Left lung (tissue), 10 donors: ENCODE data around the gene CDC42BPA. TPM values are rescaled to one million over a fixed set of nuclear protein-coding genes. Genes with fewer than 3 reads are reported as not detected.

ENCODE experiments used
- ATAC-seq: fragments of 200-7000 bp; cut with Tn5 transposase; one replicate; pipeline ENCODE4 v1.9.1; 2020; ENCODE audit warnings: moderate library complexity
- DNase-seq, 4 donors: peaks; one replicate each; pipeline ENCODE4 v3.0.0-alpha.2; 2013 to 2020
- H3K27ac ChIP-seq, 2 donors: fragments of 200-600 bp; sonication (generic) in 1 of 2; one replicate each; pipeline versions ENCODE4 v1.5.0 to v1.8.0; 2020 to 2021
- H3K27me3 ChIP-seq, 2 donors: fragments of 200-600 bp; sonication (generic) in 1 of 2; one replicate each; pipeline versions ENCODE4 v1.5.0 to v1.8.0; 2020 to 2021
- H3K36me3 ChIP-seq, 2 donors: fragments of 200-600 bp; sonication (generic) in 1 of 2; one replicate each; pipeline versions ENCODE4 v1.5.0 to v1.8.0; 2020 to 2021
- H3K4me1 ChIP-seq, 2 donors: fragments of 200-600 bp; one replicate each; pipeline ENCODE4 v1.8.0; 2021
- H3K4me3 ChIP-seq, 2 donors: fragments of 200-600 bp; sonication (generic) in 1 of 2; one replicate each; pipeline versions ENCODE4 v1.5.0 to v1.8.0; 2020 to 2021; ENCODE audit warnings: mild to moderate bottlenecking in 1 of 2
- H3K9me3 ChIP-seq, 2 donors: fragments of 200-600 bp; sonication (generic) in 1 of 2; one replicate each; pipeline versions ENCODE4 v1.5.0 to v1.8.0; 2020 to 2021
- intact Hi-C, 2 donors: fragments of 100-400 bp; cut with DNase I; formaldehyde crosslinking; loops; one replicate each; pipeline versions ENCODE4 v1.11.2 to v1.14.2; 2022
- polyA plus RNA-seq, 6 donors: library from polyadenylated mRNA; unstranded; fragments of 120-200 nt; gene quantifications; one replicate each; pipeline ENCODE4 v1.2.1, GENCODE V29; 2013; ENCODE audit not compliant: insufficient read length in 6 of 6
- total RNA-seq, 2 donors: library from RNA; stranded (reverse); fragmentation: NEBNext Ultra II Directional; extraction: Animal tissue kit (Norgen Biotek cat#: 25700); gene quantifications; one replicate each; pipeline ENCODE4 v1.2.1, GENCODE V29; 2021
- TF ChIP-seq, protein P1 (sequence below), 2 donors: fragments of 200-600 bp; sonication (generic) in 1 of 2; IDR thresholded peaks; one replicate each; pipeline versions ENCODE4 v1.5.0 to v1.8.0; 2021; ENCODE audit warnings: antibody characterized with exemption in 2 of 2
- donor health status: DM: no; HTN: yes; CAD: no.
- donor health status: DM: no; HTN: no; CAD: no.

CDC42BPA gene
- total and polyA plus RNA-seq, 8 donors, result 35.8 to 49.0 (median 43.4) TPM

DNA sequence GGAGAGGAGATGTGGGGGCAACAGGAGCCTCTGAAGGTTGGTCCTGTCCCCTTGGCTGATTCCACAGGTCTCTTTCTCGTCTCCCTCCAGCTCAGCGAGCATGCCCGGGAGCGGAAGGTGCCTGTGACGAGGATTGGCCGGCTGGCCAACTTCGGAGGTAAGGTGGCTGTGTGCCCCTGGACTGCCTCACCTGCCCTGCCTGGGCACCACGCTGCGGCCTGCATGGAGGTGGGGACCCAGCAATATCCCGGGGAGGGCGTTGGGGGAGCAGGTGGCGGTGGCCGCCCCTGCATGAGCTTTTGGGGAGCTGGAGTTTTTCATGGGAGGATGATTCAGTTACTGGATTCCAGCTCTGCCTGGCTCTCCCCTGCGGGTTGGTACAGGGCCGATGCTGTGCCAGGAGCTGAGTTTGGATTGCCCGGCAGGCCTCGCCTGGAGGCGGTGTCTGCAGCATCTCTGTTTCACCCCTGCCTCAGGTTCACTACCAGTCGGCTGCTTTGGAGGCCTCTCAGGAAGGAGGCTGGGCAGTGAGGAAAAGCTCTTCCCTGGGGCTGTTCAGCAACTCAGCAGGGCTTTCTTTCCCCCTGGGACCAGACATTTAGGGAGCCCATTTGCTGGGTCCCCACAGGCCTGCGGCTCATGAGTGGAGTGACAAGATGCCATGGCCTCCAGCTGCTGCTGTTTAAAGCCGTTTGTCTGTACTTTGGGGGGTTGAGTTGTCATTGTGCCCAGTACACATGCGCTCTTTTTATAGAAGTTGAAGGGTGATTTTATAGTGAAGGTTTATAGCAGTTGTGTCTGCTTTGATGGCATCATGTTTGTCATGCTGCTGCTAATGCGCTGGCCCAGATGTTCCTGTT, 352.5 kb downstream of the CDC42BPA start:
- DNase-seq (peak in 1 of 4 donors; percentile 76), ATAC-seq (no peak)
- TF ChIP-seq, protein P1, sequence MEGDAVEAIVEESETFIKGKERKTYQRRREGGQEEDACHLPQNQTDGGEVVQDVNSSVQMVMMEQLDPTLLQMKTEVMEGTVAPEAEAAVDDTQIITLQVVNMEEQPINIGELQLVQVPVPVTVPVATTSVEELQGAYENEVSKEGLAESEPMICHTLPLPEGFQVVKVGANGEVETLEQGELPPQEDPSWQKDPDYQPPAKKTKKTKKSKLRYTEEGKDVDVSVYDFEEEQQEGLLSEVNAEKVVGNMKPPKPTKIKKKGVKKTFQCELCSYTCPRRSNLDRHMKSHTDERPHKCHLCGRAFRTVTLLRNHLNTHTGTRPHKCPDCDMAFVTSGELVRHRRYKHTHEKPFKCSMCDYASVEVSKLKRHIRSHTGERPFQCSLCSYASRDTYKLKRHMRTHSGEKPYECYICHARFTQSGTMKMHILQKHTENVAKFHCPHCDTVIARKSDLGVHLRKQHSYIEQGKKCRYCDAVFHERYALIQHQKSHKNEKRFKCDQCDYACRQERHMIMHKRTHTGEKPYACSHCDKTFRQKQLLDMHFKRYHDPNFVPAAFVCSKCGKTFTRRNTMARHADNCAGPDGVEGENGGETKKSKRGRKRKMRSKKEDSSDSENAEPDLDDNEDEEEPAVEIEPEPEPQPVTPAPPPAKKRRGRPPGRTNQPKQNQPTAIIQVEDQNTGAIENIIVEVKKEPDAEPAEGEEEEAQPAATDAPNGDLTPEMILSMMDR (IDR thresholded peaks at IDR 0.05), result no peak
- Histone ChIP-seq H3K27ac (no peak overlapping the region), H3K36me3 (peaks cover 0 to 35% of the 10 kb centered on the region in 2 donors), H3K27me3 (no peaks in the 10 kb centered on the region), H3K4me3 (no peak overlapping the region), H3K9me3 (no peaks in the 10 kb centered on the region), H3K4me1 (no peaks in the 10 kb centered on the region)
- intact Hi-C loops, result no loop called here

DNA sequence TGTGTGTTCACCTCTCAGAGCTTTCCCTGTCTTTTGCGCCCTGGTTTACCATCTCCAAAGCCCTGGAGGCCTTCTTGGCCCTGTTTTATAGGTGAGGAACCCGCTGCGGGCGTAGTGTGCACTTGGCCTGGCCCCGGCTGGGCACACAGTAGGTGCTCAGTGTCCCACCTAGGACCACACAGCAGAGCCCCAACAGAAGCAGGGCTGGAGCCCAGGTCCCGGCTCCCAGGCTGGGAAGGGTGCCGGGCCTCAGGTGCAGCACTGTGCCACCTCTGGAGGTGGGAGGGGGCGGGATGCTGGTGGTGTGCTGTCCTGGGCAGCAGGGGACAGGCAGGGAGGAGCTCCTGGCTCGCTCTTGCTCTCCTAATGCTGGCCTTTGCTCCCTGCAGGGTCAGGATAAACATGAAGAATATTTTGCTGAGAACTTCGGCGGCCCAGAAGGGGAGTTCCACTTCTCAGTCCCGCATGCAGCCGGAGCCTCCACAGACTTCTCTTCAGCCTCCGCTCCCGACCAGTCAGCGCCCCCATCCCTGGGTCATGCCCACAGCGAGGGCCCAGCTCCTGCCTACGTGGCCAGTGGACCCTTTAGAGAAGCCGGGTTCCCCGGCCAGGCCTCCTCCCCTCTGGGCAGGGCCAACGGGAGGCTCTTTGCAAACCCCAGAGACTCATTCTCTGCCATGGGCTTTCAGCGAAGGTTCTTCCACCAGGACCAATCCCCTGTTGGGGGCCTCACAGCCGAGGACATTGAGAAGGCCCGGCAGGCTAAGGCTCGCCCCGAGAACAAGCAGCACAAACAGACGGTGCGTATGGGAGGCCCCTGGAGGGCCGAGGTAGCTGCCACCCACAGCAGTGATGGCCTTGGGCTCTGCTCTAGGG, 353.4 kb downstream of the CDC42BPA start:
- no peak overlapping the region for H3K27ac ChIP-seq
- H3K4me3 ChIP-seq, result no peak overlapping the region
- peaks cover 0 to 35% of the 10 kb centered on the region in 2 donors for H3K36me3 ChIP-seq
- intact Hi-C loops, result no loop called here
- H3K27me3 ChIP-seq, result no peaks in the 10 kb centered on the region
- H3K9me3 ChIP-seq, result no peaks in the 10 kb centered on the region
- TF ChIP-seq, protein P1 (IDR thresholded peaks at IDR 0.05), result no peak
- DNase-seq, result no peak
- no peak for ATAC-seq
- no peaks in the 10 kb centered on the region for H3K4me1 ChIP-seq

DNA sequence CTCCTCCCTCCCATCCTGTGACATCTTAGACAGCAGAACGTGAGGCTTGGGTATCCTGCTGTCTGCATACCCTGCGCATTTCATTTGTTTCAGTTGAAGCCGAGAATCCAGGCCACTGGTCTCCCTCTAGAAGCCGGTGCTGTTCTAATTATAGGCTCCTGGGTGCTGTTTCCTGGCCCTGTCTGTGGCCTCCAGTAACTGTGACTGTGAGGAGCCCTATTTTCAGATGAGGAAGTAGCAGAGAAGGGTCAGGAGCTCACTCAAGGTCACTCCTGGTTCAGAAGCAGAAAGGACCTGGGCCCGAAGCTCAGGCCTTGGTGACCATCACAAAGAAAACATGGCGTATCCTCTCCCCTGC, 354.2 kb downstream of the CDC42BPA start:
- TF ChIP-seq, protein P1 (IDR thresholded peaks at IDR 0.05), result no peak
- peaks cover 0 to 35% of the 10 kb centered on the region in 2 donors for H3K36me3 ChIP-seq
- H3K4me3 ChIP-seq, result no peak overlapping the region
- DNase-seq (no peak), ATAC-seq (peak; percentile 24)
- no peaks in the 10 kb centered on the region for H3K9me3 ChIP-seq
- H3K27me3 ChIP-seq, result no peaks in the 10 kb centered on the region
- H3K27ac ChIP-seq, result no peak overlapping the region
- intact Hi-C loops, result no loop called here
- H3K4me1 ChIP-seq, result no peaks in the 10 kb centered on the region

DNA sequence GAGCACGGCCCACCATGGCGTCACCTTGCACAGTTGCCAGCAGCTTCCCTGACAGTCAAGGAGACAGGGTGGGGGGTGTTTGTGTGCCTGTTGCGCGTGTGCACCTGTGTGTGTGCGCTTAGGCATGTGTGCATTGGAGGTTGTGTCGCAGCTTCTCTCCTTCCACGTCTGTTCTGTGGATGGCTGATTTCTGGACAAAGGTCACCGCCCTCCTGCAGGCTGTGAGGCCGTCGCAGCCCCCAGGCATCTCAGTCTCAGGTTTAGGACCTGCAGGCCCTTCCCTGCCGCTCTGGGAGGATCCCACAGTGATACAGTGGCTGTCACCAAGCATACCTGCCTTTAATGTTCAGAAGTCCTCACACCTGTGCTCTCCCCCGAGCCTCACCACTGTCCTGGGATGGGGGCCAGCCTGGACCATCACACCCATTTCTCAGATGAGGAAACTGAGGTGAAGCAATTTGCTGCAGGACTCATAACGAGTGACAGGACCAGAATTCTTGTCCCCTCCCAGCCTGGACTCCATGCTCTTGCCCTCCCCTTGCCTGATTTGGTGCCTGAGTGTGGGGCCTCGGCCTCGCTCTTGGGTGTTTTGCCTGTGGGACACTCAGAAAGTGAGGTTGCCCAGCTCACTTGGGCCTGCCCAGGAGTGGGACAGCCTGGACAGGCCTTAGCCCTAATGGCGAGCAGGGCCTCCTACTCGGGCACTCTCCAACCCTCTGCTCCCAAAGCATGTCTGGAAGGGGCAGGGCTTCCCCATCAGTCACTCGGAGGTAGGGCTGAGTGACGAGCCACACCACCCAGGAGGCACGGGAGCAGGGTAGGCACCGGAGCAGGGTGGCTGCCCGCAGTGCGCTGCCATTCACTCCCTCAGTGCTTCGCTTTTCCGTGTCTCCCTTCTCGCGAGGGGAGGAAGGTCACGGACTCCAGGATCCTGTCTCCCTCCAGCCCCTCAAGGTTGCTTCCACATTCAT, 355.6 kb downstream of the CDC42BPA start:
- Histone ChIP-seq H3K4me1 (no peaks in the 10 kb centered on the region), H3K4me3 (no peak overlapping the region), H3K9me3 (no peaks in the 10 kb centered on the region), H3K27me3 (no peaks in the 10 kb centered on the region), H3K36me3 (peaks cover 0 to 35% of the 10 kb centered on the region in 2 donors), H3K27ac (no peak overlapping the region)
- intact Hi-C loops, result no loop called here
- ATAC-seq (no peak), DNase-seq (no peak)
- TF ChIP-seq, protein P1 (IDR thresholded peaks at IDR 0.05), result no peak
